ENCODE results near the gene FAM83G.

- TF ChIP-seq CTCF (IDR thresholded peaks at IDR 0.05) (no peak), POLR2AphosphoS5 (IDR thresholded peaks at IDR 0.05; ENCODE audit: insufficient read depth in 1 of 2, low read depth in 1 of 2) (no peak)
Measured at GRCh38 chr17:18974407-18975149, 30.0 kb downstream of the FAM83G start.
